A549 (cell line): ENCODE measurements around the gene NDUFB8. TPM values are rescaled to one million over a fixed set of nuclear protein-coding genes. Genes with fewer than 3 reads are reported as not detected.

Experiments
- ATAC-seq, 2 experiments: fragments of 200-7000 bp in 1 of 2; fragments of >200 bp in 1 of 2; cut with Nextera tagmentation in 1 of 2; cut with Tn5 transposase in 1 of 2; 3 replicates each; pipeline versions ENCODE4 v1.8.0 to v1.9.1; 2018 to 2020; ENCODE audit warnings: mild to moderate bottlenecking in 1 of 2, moderate library complexity in 1 of 2
- CTCF ChIA-PET: fragments of 300-600 bp; sonication (Branson Sonifier 250); formaldehyde crosslinking; extraction: SDS; loops from one replicate; lab custom pipeline; 2021; ENCODE audit warnings: antibody characterized with exemption, inconsistent platforms; lab: Yijun Ruan, JAX
- POLR2A ChIA-PET: fragments of 350-600 bp; formaldehyde crosslinking; extraction: SDS; loops from one replicate; lab custom pipeline; 2021; ENCODE audit warnings: antibody characterized with exemption, inconsistent platforms; lab: Yijun Ruan, JAX
- DNase-seq, 2 experiments: peaks; one replicate each; pipeline versions ENCODE4 v3.0.0 to v3.0.0-alpha.2; 2011 to 2016; ENCODE audit warnings: low read depth in 1 of 2, low spot score in 1 of 2
- FAIRE-seq: peaks from 2 replicates; lab custom pipeline; 2011; peaks lifted over from hg19 to GRCh38; lab: Jason Lieb, UNC
- H3K27ac ChIP-seq, 2 experiments: fragments of >200 bp; sonication (Bioruptor Twin); formaldehyde crosslinking; 3 replicates each; pipeline ENCODE4 v1.5.1; 2016 to 2017
- H3K4me1 ChIP-seq: fragments of >200 bp; sonication (Bioruptor Twin); formaldehyde crosslinking; 3 replicates; pipeline ENCODE4 v1.6.1; 2016
- H3K4me2 ChIP-seq: fragments of >200 bp; sonication (Bioruptor Twin); formaldehyde crosslinking; 3 replicates; pipeline ENCODE4 v1.6.1; 2016
- H3K4me3 ChIP-seq: fragments of >200 bp; sonication (Bioruptor Twin); formaldehyde crosslinking; 3 replicates; pipeline ENCODE4 v1.5.1; 2016
- H3K9me3 ChIP-seq: fragments of >200 bp; sonication (Bioruptor Twin); formaldehyde crosslinking; 3 replicates; pipeline ENCODE4 v1.6.1; 2016
- ATOH8 ChIP-seq: fragments of 250-450 bp; sonication (Bioruptor Pico); IDR thresholded peaks from 2 replicates; pipeline ENCODE4 v1.5.0; 2020; ENCODE audit warnings: low read depth, mild to moderate bottlenecking, moderate library complexity
- BCL3 ChIP-seq: fragments of >200 bp; sonication (Bioruptor Twin); formaldehyde crosslinking; IDR thresholded peaks from 3 replicates; pipeline ENCODE4 v1.6.1; 2016
- BHLHE40 ChIP-seq: IDR thresholded peaks from 2 replicates; pipeline ENCODE4 v1.6.1; 2012; ENCODE audit warnings: low read depth, low read length, inconsistent platforms
- CBX8 ChIP-seq: fragments of 200-600 bp; sonication (generic); IDR thresholded peaks from 2 replicates; pipeline ENCODE4 v1.6.1; 2016
- CTCF ChIP-seq: fragments of >200 bp; sonication (Bioruptor Twin); formaldehyde crosslinking; IDR thresholded peaks from 3 replicates; pipeline ENCODE4 v1.5.1; 2016
- EHF ChIP-seq: fragments of 250-450 bp; sonication (Bioruptor Pico); IDR thresholded peaks from 2 replicates; pipeline ENCODE4 v1.5.0; 2020; ENCODE audit warnings: mild to moderate bottlenecking
- ELK1 ChIP-seq: fragments of 150-350 bp; IDR thresholded peaks from 2 replicates; pipeline ENCODE4 v1.6.1; 2014; ENCODE audit warnings: low read depth, mild to moderate bottlenecking, low read length
- ESRRA ChIP-seq: fragments of 150-350 bp; IDR thresholded peaks from 2 replicates; pipeline ENCODE4 v1.6.1; 2014; ENCODE audit warnings: mild to moderate bottlenecking, low read length, borderline replicate concordance
- FOSB ChIP-seq: fragments of 250-450 bp; sonication (Bioruptor Pico); IDR thresholded peaks from 2 replicates; pipeline ENCODE4 v1.5.0; 2020; ENCODE audit warnings: mild to moderate bottlenecking, moderate library complexity
- FOXS1 ChIP-seq: fragments of 250-450 bp; sonication (Bioruptor Pico); IDR thresholded peaks from 2 replicates; pipeline ENCODE4 v1.5.0; 2020; ENCODE audit warnings: mild to moderate bottlenecking, moderate library complexity
- HEYL ChIP-seq: fragments of 250-450 bp; sonication (Bioruptor Pico); IDR thresholded peaks from 2 replicates; pipeline ENCODE4 v1.8.0; 2021; ENCODE audit warnings: mild to moderate bottlenecking, moderate library complexity
- HMGXB4 ChIP-seq: fragments of 250-450 bp; sonication (Bioruptor Pico); IDR thresholded peaks from 2 replicates; pipeline ENCODE4 v1.5.0; 2021; ENCODE audit warnings: mild to moderate bottlenecking, moderate library complexity, borderline replicate concordance
- MAZ ChIP-seq: fragments of 150-350 bp; IDR thresholded peaks from 2 replicates; pipeline ENCODE4 v1.6.1; 2014; ENCODE audit warnings: antibody characterized with exemption, low read depth, low read length, borderline replicate concordance
- NFE2L2 ChIP-seq: fragments of 150-350 bp; conservative IDR thresholded peaks from 2 replicates; pipeline ENCODE4 v1.6.1; 2014; ENCODE audit warnings: low read length
- NPAS2 ChIP-seq: fragments of 250-450 bp; sonication (Bioruptor Pico); IDR thresholded peaks from 2 replicates; pipeline ENCODE4 v1.8.0; 2022; ENCODE audit warnings: mild to moderate bottlenecking, moderate library complexity, borderline replicate concordance
- POLR2A ChIP-seq: IDR thresholded peaks from 2 replicates; pipeline ENCODE4 v1.6.1; 2012; ENCODE audit warnings: mild to moderate bottlenecking, low read length
- RCOR1 ChIP-seq: fragments of 150-350 bp; IDR thresholded peaks from 2 replicates; pipeline ENCODE4 v1.6.1; 2014; ENCODE audit warnings: antibody characterized with exemption, low read length, low read depth
- SMC3 ChIP-seq: fragments of >200 bp; sonication (Bioruptor Twin); formaldehyde crosslinking; IDR thresholded peaks from 3 replicates; pipeline ENCODE4 v1.6.1; 2018; ENCODE audit warnings: inconsistent platforms
- TFCP2L1 ChIP-seq: fragments of 250-450 bp; sonication (Bioruptor Pico); IDR thresholded peaks from 2 replicates; pipeline ENCODE4 v1.5.0; 2021; ENCODE audit warnings: mild to moderate bottlenecking
- USF2 ChIP-seq: fragments of 450-650 bp; IDR thresholded peaks from 2 replicates; pipeline ENCODE4 v1.6.1; 2014; ENCODE audit warnings: antibody characterized with exemption
- WGBS: methylation state at CpG from one replicate; pipeline ENCODE4 v1.1.6; 2017; ENCODE audit errors: missing lambda C conversion rate; 5-methylcytosine and 5-hydroxymethylcytosine counted together
- polyA plus RNA-seq, 4 experiments: library from polyadenylated mRNA; depleted of rRNA in 3 of 4; stranded (reverse); fragments of >200 nt; fragmentation: RNase III in 1 of 4; extraction: RNeasy Plus Mini Kit Qiagen cat#74134 plus additional on column Dnase treatment in 1 of 4; gene quantifications; 2 replicates in 3 of 4; 3 replicates in 1 of 4; pipeline ENCODE4 v1.2.3, GENCODE V29; 2011 to 2017

Gene NDUFB8
- polyA plus RNA-seq, 2 of the 4 experiments (the other 2 are of a cell fraction): 221 to 333 TPM

- TF ChIP-seq CBX8 (no peak), HEYL (CRISPR knock-in tag) (no peak), NPAS2 (CRISPR knock-in tag) (no peak), HMGXB4 (CRISPR knock-in tag) (no peak), TFCP2L1 (CRISPR knock-in tag) (no peak), BHLHE40 (no peak), CTCF (no peak), SMC3 (no peak), EHF (CRISPR knock-in tag) (no peak), FOSB (CRISPR knock-in tag) (no peak), BCL3 (no peak), ESRRA (no peak), ATOH8 (CRISPR knock-in tag) (no peak), FOXS1 (CRISPR knock-in tag) (no peak), POLR2A (no peak), ELK1 (no peak), NFE2L2 (no peak), USF2 (no peak), RCOR1 (no peak), MAZ (no peak)
- TF ChIP-seq, all 56 proteins: peak for 0
- Histone ChIP-seq H3K9me3 (no peaks in the 10 kb centered on the region), H3K4me1 (no peaks in the 10 kb centered on the region), H3K4me3 (no peak overlapping the region), H3K27ac (no peak overlapping the region), H3K4me2 (no peak overlapping the region)
- DNase-seq (no peak), ATAC-seq (no peak), FAIRE-seq (no peak)
- POLR2A ChIA-PET: no interaction called here
- 37% methylated on average over 8 of the region's 8 CpGs for WGBS
- CTCF ChIA-PET: interaction anchor here (0.9 to 13.5 kb wide), 5 partner anchors 8 to 308 kb away, joined by 3 to 289 read pairs (median 10); no protein-coding TSS in a partner anchor
Measured at GRCh38 chr10:100570506-100570905, 40.8 kb upstream of the NDUFB8 start.
